Erythroblast (primary cell): ENCODE data around the gene MBD5.

Experiments used
- GATA1 ChIP-seq: IDR thresholded peaks from 2 replicates; pipeline ENCODE4 v1.6.1; 2011; ENCODE audit warnings: low read depth, mild to moderate bottlenecking, control low read depth, low read length, moderate library complexity
- POLR2A ChIP-seq: IDR thresholded peaks from 2 replicates; pipeline ENCODE4 v1.6.1; 2011; ENCODE audit warnings: mild to moderate bottlenecking, low read length

DNA sequence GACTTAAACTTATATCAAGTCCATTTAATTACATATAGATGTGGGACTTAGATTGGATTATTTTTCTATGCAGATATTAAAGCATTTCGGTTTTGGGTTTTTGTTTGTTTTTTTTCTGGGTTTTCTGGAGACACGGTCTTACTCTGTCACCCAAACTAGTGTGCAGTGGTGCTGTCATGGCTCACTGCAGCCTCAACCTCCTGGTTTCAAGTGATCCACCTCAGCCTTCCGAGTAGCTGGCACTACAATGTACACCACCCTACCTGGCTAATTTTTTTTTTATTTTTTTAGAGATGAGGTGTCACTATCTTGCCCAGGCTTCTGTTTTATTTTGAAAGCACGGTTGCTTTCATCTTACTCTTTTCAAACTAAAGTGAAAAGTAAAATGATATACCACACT is 281.6 kb downstream of the MBD5 start:
- TF ChIP-seq POLR2A, result no peak
- no peak for TF ChIP-seq GATA1
